NK-92 treated with Interleukin-12 subunit alpha and Interleukin-12 subunit beta, amount 100 ng/mL, for 24 hours (cell line): ENCODE data around the gene ACAA2.

Experiments used
- DNase-seq: peaks from one replicate; lab custom pipeline; 2025; lab: John Stamatoyannopoulos, UW

Gene ACAA2

DNA sequence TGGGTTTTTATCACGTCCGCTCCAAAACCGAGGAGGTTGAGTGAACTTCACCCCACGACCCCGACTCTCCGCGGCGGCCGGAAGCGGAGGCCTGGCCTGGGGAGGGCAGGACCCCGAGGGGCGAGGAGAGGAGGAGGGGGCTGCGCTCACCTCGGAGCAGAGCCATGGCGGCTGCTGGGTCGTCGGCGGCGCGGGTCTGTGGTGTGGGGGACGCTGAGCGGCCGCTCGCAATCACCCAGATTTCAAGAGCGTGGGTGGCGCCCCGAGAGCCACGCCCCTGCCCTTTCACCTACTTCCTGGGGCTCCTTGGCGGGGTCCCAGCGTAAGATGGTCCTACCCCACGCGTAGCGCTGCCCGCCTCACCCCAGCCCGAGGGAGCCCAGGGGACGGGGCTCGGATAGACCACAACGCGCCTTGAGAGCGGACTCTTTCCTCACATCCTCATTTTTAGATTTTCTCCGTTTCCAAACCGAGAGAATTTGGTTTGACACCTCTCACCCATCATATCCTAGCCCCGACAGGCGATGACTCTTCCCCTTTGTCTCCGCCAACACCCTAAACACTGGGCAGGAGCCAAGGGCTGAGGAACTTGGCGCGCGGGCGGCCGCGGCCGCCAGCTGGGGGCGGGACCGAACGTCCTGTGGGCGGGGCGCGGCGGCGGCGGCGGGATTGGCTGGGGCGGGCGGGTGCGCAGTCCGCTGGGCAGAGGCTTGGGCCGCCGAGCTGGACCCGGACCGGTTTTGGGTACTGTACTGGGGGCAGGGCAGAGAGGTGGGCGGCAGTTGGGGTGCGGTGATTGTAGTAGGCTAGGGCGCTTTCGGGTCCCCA lies at the start of gene ACAA2:
TSS of gene ACAA2 (minus strand) at position 215 of the 828 bp plus-strand sequence. CDS start at position 166, 49 bp downstream.
- peak; percentile 91 for DNase-seq

- DNase-seq: no peak
Observed at GRCh38 chr18:49862656-49863385, 49.5 kb upstream of the ACAA2 start.

GRCh38 chr18:49861659-49862058 lies 48.3 kb upstream of the ACAA2 start:
- no peak for DNase-seq

- no peak for DNase-seq
Observed at GRCh38 chr18:49859725-49860124, 46.4 kb upstream of the ACAA2 start.

DNA sequence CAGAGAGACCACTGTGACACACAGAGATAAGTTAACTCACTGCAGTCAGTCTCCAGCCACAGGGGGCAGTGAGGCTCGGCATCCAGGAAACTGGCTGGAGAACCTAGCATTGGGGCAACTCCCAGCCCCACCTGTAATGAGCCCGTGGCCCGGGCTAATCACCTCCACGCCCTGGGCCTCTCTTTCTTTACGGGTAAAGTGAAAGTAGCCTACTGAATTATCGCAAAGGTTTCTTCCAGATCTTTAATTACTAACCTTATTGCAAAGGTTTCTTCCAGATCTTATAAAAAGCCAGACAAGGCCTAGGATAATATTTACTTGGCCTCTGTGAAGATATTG lies 45.7 kb upstream of the ACAA2 start:
- no peak for DNase-seq

DNA sequence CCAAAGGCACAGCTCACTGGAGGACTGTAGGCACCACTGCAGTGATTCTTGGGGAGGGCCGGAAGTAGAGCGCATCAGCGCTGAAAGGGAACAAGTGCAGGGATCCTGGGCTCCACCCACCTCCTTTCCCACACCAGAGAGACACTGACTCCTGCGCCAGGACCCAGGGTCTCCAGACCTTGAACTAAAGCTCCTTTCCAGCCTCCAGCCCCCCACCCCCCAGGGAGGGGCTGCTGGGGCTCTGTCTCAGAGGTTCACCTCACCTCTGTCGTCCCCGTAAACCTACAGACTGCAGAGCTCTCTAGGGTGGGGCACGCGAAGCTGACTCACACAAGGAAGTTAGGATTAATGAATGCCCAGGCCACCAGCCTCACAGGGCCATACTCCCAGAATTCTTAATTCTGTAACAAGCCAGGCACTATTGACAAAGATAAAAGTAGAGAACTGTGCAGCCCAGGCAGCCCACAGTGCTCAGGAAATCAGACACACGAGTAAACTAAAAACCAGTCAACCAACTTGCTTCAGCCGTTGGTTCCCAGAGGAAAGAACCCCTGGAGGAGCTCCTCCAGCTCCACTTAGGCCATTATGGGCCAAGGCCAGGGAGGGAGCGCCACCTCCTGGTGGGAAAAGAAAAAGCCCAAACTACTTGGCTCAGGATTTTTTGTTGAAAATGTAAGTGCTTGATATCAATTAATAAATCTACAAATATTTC lies 45.1 kb upstream of the ACAA2 start:
- DNase-seq: peak; percentile 29

DNA sequence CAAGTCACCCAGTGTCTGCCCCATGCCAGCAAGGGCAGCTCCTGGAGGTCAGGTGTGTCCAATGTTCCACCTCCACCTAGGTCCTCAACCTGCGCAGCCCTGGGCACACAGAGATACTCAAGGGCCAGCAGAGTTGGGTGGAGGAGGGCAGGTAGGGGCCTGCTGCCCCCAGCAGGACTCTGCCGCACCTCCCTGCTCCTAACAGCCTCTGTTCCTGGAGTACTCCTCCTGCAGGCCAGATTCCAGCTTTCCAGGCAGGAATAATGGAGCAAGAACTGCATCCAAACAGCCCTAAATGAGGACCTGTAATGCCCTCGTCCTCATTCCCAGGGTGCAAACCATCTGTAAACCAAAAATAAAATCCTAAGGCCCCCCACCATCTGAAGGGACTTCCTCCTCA lies 44.4 kb upstream of the ACAA2 start:
- no peak for DNase-seq

GRCh38 chr18:49856496-49856895 lies 43.2 kb upstream of the ACAA2 start:
- no peak for DNase-seq

- no peak for DNase-seq
Observed at GRCh38 chr18:49855711-49856415, 42.5 kb upstream of the ACAA2 start.

DNA sequence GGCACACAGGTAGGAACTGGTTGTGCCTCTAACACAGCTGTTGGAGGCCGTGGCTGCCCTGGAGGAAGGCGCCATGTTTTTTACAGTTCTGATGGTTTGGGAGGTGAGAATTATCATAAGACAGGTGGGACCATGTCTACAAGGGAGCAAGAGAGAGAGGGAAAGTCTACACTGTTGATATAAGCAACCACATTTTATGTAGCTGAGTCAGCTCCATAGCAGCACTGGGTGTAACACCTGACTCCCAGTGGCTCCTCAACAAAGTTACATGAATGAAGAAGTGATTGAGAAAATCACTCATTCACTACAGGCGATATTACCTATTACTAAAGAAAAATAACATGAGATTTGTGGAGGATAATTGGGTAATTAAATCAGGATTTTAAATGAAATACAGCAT lies 41.3 kb upstream of the ACAA2 start:
- no peak for DNase-seq

DNA sequence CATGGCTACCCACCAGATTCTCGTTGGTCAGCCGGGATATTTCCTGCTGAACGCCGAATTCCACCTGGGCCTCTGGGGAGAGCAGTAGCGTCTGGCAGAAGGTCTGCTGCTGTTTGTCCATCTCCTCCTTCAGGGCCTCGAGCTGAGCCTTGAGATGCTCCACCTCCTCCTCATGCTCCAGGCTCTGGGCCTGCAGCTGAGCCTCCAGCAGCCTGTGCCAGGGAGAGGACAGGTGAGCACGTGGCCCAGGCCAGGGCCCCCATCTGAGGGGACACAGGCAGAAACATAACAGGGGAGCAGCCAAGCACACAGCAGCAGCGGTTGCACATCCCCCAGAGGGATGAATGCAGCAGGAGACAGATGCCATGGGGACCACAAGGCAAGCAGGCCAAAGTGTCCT lies 40.1 kb upstream of the ACAA2 start:
- no peak for DNase-seq

- no peak for DNase-seq
Observed at GRCh38 chr18:49853011-49853410, 39.7 kb upstream of the ACAA2 start.

GRCh38 chr18:49851624-49852023 lies 38.3 kb upstream of the ACAA2 start:
- DNase-seq: no peak

DNA sequence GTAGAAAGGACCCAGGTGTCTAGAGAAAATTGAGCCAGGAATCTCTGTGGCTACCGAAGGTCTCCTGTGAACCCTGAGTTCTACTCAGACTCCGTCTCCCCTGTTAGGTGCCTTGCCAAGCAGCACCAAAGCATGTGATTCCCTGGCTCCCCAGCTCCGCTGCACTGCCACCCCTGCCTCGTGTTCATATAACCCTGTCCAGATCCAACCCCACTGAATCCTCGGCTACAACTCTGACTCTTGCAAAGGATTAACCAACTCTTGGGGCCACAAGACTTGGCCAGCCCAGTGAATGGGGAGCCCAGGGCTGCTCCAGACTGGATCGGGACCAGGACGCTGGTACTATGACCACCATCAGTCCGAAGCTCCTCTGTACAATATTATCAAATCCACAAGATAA lies 37.3 kb upstream of the ACAA2 start:
- no peak for DNase-seq

DNA sequence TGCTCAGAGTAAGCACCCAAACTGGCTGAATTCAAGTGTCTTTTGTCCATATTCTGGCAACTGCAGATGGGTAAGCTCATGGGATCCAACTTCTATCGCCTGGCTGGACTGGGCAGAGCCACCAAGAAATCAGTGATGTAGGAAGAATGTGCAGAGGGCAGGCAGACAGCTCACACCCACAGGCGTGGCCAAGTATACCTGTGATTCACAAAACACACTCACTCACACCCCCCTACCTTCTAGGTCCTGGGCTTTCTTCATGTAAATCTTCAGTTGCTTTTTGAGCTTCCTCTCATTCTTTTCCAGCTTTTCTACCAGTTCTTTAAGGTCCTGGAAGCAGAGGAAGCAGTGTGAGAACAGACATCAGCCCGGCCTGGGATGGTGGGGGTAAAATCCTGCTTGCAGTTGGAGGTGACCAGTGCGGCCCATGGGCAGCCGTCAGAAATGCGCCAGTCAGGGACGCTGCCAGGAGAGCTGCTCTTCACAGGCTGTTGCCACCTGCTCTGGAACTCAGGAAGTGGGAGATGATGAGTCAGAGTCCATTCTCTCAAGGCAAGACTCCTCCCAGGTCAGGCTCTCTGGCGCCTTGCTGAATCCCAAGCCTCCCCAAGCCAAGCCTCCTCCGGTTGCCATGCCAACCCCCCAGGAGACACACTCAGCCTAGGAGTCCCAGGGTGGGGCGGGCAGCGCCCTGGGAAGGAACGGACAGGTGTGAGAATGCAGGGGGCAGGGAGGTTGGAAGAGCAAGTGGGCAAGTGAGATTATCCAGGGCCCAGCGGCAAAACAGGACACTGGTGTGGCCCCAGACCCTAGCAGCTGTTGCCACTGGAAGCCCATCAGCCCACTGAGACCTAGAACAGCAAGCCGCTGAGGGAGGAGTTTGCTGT lies 36.2 kb upstream of the ACAA2 start:
- no peak for DNase-seq

- DNase-seq: no peak
Observed at GRCh38 chr18:49848115-49848514, 34.8 kb upstream of the ACAA2 start.

DNA sequence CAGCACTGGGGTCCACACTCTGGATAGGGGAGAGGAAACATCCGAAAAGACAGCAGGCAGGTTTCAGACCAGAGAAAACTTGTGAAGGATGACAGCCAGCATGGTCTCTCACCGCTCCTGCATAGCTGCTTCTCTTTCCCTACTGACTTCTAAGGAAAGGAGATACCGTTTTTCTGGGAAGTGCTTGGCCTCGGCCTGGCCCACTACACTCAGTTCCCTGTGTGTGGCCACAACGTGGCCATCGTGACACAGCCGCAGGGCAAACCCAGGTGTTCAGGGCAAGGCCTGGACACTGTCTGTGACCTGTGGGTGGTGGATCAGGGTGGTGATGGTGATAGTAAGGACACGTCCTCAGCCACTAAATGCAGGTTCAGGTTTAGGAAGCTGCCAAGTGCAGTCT lies 34.2 kb upstream of the ACAA2 start:
- no peak for DNase-seq

DNA sequence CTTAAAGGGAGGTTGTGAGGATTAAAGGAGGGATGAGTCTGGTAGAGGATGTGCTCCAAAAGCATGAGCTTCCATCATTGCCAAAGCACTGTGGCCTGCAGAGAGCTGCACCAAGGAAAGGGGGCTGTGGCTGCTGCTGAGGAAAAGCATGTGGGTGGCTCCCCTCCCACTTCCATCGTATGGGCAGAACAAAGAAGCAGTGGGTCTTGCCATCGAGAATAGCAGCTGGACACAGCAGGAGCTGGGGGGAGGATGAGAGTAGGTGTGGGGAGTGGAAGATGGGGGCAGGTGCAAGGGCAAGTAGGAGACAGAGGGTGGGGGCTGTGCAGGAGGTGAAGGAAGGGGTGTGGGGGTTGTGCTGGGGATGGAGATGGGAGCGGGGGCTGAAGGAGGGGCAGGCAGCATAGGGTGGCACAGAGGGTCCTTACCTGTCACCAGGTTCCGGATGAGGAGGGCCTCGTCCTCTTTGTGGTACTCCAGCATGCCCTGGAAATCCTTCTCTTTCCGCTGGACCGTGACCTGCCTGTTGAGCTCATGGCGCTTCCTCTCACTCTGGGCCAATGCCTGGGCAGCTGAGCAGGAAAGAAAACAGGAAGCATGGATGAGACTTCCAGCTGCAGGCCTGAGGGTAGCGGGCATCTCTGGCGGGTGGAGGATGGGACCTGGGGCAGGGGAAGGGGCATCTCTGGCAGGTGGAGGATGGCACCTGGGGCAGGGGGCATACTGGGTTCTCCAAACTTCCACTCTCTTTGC lies 33.6 kb upstream of the ACAA2 start:
- DNase-seq: no peak

- DNase-seq: no peak
Observed at GRCh38 chr18:49846361-49846662, 33.0 kb upstream of the ACAA2 start.

- DNase-seq: no peak
Observed at GRCh38 chr18:49845629-49846360, 32.5 kb upstream of the ACAA2 start.
